OCI-LY7 (cell line): ENCODE data around the gene MESD. TPM values are rescaled to one million over a fixed set of nuclear protein-coding genes. Genes with fewer than 3 reads are reported as not detected.

Source experiments
- BruUV-seq: library from RNA; stranded (reverse); fragments of 400-500 nt; replicated peaks from 2 replicates; lab custom pipeline; 2021; lab: Mats Ljungman, UMichigan
- CTCF ChIA-PET: fragments of 300-600 bp; sonication (Branson Sonifier 250); formaldehyde crosslinking; loops from one replicate; lab custom pipeline; 2022; ENCODE audit warnings: antibody characterized with exemption; ENCODE audit not compliant: unreplicated experiment; lab: Charles Lee
- POLR2A ChIA-PET: fragments of 300-600 bp; sonication (Branson Sonifier 250); formaldehyde crosslinking; loops from one replicate; lab custom pipeline; 2022; ENCODE audit warnings: antibody characterized with exemption; lab: Charles Lee
- DNase-seq: peaks from one replicate; pipeline ENCODE4 v3.0.0-alpha.2; 2015; ENCODE audit warnings: low spot score
- H2AFZ ChIP-seq: fragments of 200-600 bp; sonication (generic), shearing (Covaris generic); 2 replicates; pipeline ENCODE4 v1.6.1; 2014; ENCODE audit warnings: mild to moderate bottlenecking, antibody characterized with exemption, low read length, moderate library complexity
- H3K27ac ChIP-seq: fragments of 200-600 bp; sonication (generic); 2 replicates; pipeline ENCODE4 v1.5.1; 2014; ENCODE audit warnings: mixed run types, low read depth, mild to moderate bottlenecking, moderate library complexity, low read length, inconsistent platforms; ENCODE audit not compliant: poor library complexity, severe bottlenecking
- H3K36me3 ChIP-seq: fragments of 200-600 bp; sonication (generic); 2 replicates; pipeline ENCODE4 v1.6.1; 2014; ENCODE audit warnings: mild to moderate bottlenecking, antibody characterized with exemption, low read length, moderate library complexity, mixed read lengths; ENCODE audit not compliant: insufficient read depth
- H3K4me1 ChIP-seq: fragments of 200-600 bp; sonication (generic); 2 replicates; pipeline ENCODE4 v1.5.1; 2014; ENCODE audit warnings: mild to moderate bottlenecking, low read length; ENCODE audit not compliant: insufficient read depth, poor library complexity, severe bottlenecking
- H3K4me2 ChIP-seq: fragments of 200-600 bp; sonication (generic); 2 replicates; pipeline ENCODE4 v1.6.1; 2014; ENCODE audit warnings: mild to moderate bottlenecking, low read length
- H3K4me3 ChIP-seq: fragments of 200-600 bp; sonication (generic); 2 replicates; pipeline ENCODE4 v1.5.1; 2014; ENCODE audit warnings: mild to moderate bottlenecking, low read depth, low read length; ENCODE audit not compliant: poor library complexity, severe bottlenecking
- H3K79me2 ChIP-seq: fragments of 200-600 bp; sonication (generic); 2 replicates; pipeline ENCODE4 v1.6.1; 2016; ENCODE audit warnings: low read depth, mild to moderate bottlenecking, low read length, moderate library complexity, mixed read lengths; ENCODE audit not compliant: insufficient read depth
- H3K9me2 ChIP-seq: fragments of 200-600 bp; sonication (generic); 2 replicates; pipeline ENCODE4 v1.6.1; 2016; ENCODE audit warnings: mild to moderate bottlenecking, low read length, mixed read lengths; ENCODE audit not compliant: insufficient read depth
- H3K9me3 ChIP-seq: fragments of 200-600 bp; sonication (generic); 2 replicates; pipeline ENCODE4 v1.6.1; 2014; ENCODE audit warnings: mild to moderate bottlenecking, mixed run types, low read length, mixed read lengths
- H4K20me1 ChIP-seq: fragments of 200-600 bp; sonication (generic); 2 replicates; pipeline ENCODE4 v1.6.1; 2014; ENCODE audit warnings: mild to moderate bottlenecking, antibody characterized with exemption, low read length, moderate library complexity, mixed read lengths; ENCODE audit not compliant: insufficient read depth
- CTCF ChIP-seq: fragments of 200-600 bp; sonication (generic); conservative IDR thresholded peaks from 2 replicates; pipeline ENCODE4 v1.5.1; 2014; ENCODE audit warnings: mild to moderate bottlenecking, antibody characterized with exemption, low read length, moderate library complexity, mixed read lengths
- EZH2phosphoT487 ChIP-seq: fragments of 200-600 bp; sonication (generic); IDR thresholded peaks from 2 replicates; pipeline ENCODE4 v1.6.1; 2018; ENCODE audit warnings: low read depth, borderline replicate concordance, mild to moderate bottlenecking, mixed run types, antibody characterized with exemption, low read length, moderate library complexity, mixed read lengths
- intact Hi-C: fragments of 100-400 bp; cut with micrococcal nuclease; formaldehyde crosslinking; loops from one replicate; pipeline ENCODE4 v1.10.0; 2022; ENCODE audit not compliant: unreplicated experiment
- total RNA-seq, 2 experiments: library from RNA; depleted of rRNA in 1 of 2; stranded (reverse); fragments of >200 nt in 1 of 2; shearing (Covaris generic) in 1 of 2; gene quantifications; 2 replicates each; pipeline ENCODE4 v1.2.3, GENCODE V29; 2014 to 2022

The MESD gene
- total RNA-seq, 2 experiments from 2014 or later, result 17.3 to 27.7 TPM

DNA sequence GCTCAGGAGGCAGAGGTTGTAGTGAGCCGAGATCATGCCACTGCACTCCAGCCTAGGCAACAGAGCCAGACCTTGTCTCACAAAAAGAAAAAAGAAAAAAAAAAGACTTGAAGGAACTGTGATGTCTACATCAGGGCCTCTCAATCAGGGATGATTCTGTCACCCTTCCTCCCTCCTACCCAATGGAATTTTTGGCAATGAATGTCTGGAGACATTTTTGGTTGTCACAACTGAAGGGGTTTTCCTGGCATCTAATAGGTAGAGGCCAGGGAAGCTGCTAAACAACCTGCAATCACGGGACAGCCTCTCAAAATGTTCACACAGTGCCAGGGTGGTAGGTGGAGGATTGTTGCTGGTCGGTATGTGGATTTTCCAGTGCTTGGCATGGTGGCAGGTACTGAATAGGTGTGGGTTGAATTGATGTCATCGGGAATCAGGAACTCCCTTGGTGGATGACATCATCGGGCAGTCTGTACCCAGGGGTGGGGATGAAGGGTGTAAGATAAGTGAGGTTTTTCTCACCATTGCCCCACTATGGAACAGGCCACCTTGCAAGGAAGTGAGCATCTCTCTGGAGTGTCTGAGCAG is 71.3 kb downstream of the MESD start:
- DNase-seq, result no peak
- ChIA-PET POLR2A (no interaction called here), CTCF (no interaction called here)
- TF ChIP-seq EZH2phosphoT487, result no peak
- H3K27ac ChIP-seq, result no peak overlapping the region
- no peaks in the 10 kb centered on the region for H3K9me2 ChIP-seq
- H3K36me3 ChIP-seq, result no peaks in the 10 kb centered on the region
- no peaks in the 10 kb centered on the region for H3K4me1 ChIP-seq
- no peak overlapping the region for H3K4me3 ChIP-seq
- no peak overlapping the region for H2AFZ ChIP-seq
- no TSS peak for BruUV-seq
- no peaks in the 10 kb centered on the region for H3K9me3 ChIP-seq
- H4K20me1 ChIP-seq, result no peaks in the 10 kb centered on the region
- intact Hi-C loops, result no loop called here
- no peak overlapping the region for H3K4me2 ChIP-seq
- H3K79me2 ChIP-seq, result no peaks in the 10 kb centered on the region

DNA sequence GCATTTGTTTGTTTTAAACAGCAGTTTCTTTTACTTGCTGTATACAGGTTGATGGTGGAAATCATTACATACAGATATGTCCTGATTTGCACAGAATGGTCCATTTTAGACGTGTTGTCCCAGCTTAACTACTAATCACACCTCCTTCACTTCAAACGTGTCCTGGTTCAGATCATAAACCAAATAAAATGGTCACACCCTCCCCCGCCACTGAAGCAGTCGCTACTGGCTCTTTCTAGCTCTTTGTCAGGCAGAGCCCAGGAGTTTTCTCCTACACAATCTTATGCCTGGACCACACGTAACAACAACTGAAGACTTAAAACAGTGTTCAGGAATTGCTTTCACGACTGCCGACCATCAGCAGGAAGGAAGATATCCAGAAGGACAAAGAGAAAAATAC is 73.6 kb downstream of the MESD start:
- ChIA-PET POLR2A (no interaction called here), CTCF (no interaction called here)
- no peaks in the 10 kb centered on the region for H3K4me1 ChIP-seq
- no peaks in the 10 kb centered on the region for H3K9me3 ChIP-seq
- no peak overlapping the region for H3K4me3 ChIP-seq
- no peak overlapping the region for H3K27ac ChIP-seq
- H3K36me3 ChIP-seq, result no peaks in the 10 kb centered on the region
- H3K9me2 ChIP-seq, result no peaks in the 10 kb centered on the region
- intact Hi-C loops, result no loop called here
- no peak overlapping the region for H2AFZ ChIP-seq
- no peaks in the 10 kb centered on the region for H3K79me2 ChIP-seq
- H3K4me2 ChIP-seq, result no peak overlapping the region
- H4K20me1 ChIP-seq, result no peaks in the 10 kb centered on the region
- TF ChIP-seq CTCF, result no peak
- no peak for TF ChIP-seq EZH2phosphoT487
- no TSS peak for BruUV-seq
- DNase-seq, result no peak

DNA sequence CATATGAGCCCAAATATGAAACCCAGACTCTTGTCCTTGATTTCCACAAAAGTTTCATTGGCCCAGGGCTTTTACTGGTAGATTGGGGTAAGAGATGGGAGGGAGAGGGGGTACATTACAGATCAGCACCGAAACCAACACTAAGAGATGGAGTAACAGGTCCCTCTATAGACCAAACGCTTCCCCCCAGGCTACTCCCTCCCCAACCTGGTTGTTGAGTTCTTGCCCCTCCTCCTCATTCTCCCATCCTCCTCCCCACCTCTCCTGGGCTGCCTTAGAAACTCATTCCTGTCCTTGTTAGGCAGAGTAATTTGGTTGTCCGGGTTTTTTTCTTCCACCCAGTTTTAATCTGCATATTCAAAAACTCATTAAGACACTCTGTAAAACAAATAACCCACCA is 74.1 kb downstream of the MESD start:
- POLR2A ChIA-PET, result no interaction called here
- intact Hi-C loops, result no loop called here

More for the DNA sequence above, 74.1 kb downstream of the MESD start:
- CTCF ChIA-PET, result no interaction called here
- Histone ChIP-seq H3K27ac (no peak overlapping the region), H2AFZ (no peak overlapping the region), H3K4me3 (no peak overlapping the region), H3K4me2 (no peak overlapping the region), H3K79me2 (no peaks in the 10 kb centered on the region), H3K9me3 (no peaks in the 10 kb centered on the region), H4K20me1 (no peaks in the 10 kb centered on the region), H3K36me3 (no peaks in the 10 kb centered on the region), H3K9me2 (no peaks in the 10 kb centered on the region), H3K4me1 (no peaks in the 10 kb centered on the region)
- TF ChIP-seq CTCF (no peak), EZH2phosphoT487 (no peak)
- BruUV-seq, result no TSS peak
- DNase-seq, result no peak
